H1 (cell line): Measurements from ENCODE around the gene DIPK2A. TPM values are rescaled to one million over a fixed set of nuclear protein-coding genes. Genes with fewer than 3 reads are reported as not detected.

Experiments used
- BRCA1 ChIP-seq: IDR thresholded peaks from 2 replicates; pipeline ENCODE4 v1.6.1; 2012; ENCODE audit warnings: low read depth, low read length, improper control_type of control experiment
- CHD7 ChIP-seq: fragments of 300-600 bp; sonication (generic); IDR thresholded peaks from 2 replicates; pipeline ENCODE4 v1.7.1; 2012; ENCODE audit warnings: low read length, moderate library complexity, mild to moderate bottlenecking, inconsistent platforms; ENCODE audit not compliant: insufficient replicate concordance
- CREB1 ChIP-seq: IDR thresholded peaks from 2 replicates; pipeline ENCODE4 v1.6.1; 2012; ENCODE audit warnings: inconsistent platforms
- RFX5 ChIP-seq: IDR thresholded peaks from 2 replicates; pipeline ENCODE4 v1.6.1; 2011; ENCODE audit warnings: low read depth, low read length, improper control_type of control experiment, borderline replicate concordance
- RXRA ChIP-seq: IDR thresholded peaks from 2 replicates; pipeline ENCODE4 v1.6.1; 2011; ENCODE audit warnings: low read depth, mild to moderate bottlenecking, low read length, moderate library complexity; ENCODE audit not compliant: insufficient read depth
- TEAD4 ChIP-seq: IDR thresholded peaks from 2 replicates; pipeline ENCODE4 v1.6.1; 2012; ENCODE audit warnings: low read depth, low read length, inconsistent platforms, mixed read lengths
- polyA plus RNA-seq, 7 experiments: library from polyadenylated mRNA; depleted of rRNA in 3 of 7; stranded (reverse) in 5 of 7; unstranded in 2 of 7; fragments of >200 nt in 5 of 7; fragments of 200-250 nt in 2 of 7; gene quantifications; 1 replicate in 5 of 7; 2 replicates in 1 of 7; 4 replicates in 1 of 7; pipeline versions ENCODE4 v1.2.1 to v1.2.3, GENCODE V29; 2011 to 2013; ENCODE audit warnings: missing spikeins in 2 of 7, mixed read lengths in 2 of 7
- total RNA-seq: library from RNA; stranded (reverse); fragmentation: NEBNext Ultra II Directional; extraction: Animal tissue kit (Norgen Biotek cat#: 25700); gene quantifications from 2 replicates; pipeline ENCODE4 v1.2.1, GENCODE V29; 2021
- TF ChIP-seq, protein P1 (sequence below): IDR thresholded peaks from 2 replicates; pipeline ENCODE4 v1.6.1; 2012; ENCODE audit warnings: inconsistent platforms
- TF ChIP-seq, protein P2 (sequence below), 3 experiments: IDR thresholded peaks; 1 replicate in 2 of 3; 2 replicates in 1 of 3; pipeline versions ENCODE4 v1.5.1 to v1.6.1; 2011; ENCODE audit warnings: low read length in 3 of 3, mild to moderate bottlenecking in 3 of 3, inconsistent platforms in 2 of 3, low read depth in 1 of 3, moderate library complexity in 1 of 3; ENCODE audit not compliant: insufficient read depth in 1 of 3; ENCODE audit errors: control extremely low read depth in 1 of 3

DIPK2A gene
- total and polyA plus RNA-seq, 2 of the 8 experiments (the other 6 are each of a cell fraction or from before 2014, with no cell fraction given): 18.4 to 28.7 TPM

DNA sequence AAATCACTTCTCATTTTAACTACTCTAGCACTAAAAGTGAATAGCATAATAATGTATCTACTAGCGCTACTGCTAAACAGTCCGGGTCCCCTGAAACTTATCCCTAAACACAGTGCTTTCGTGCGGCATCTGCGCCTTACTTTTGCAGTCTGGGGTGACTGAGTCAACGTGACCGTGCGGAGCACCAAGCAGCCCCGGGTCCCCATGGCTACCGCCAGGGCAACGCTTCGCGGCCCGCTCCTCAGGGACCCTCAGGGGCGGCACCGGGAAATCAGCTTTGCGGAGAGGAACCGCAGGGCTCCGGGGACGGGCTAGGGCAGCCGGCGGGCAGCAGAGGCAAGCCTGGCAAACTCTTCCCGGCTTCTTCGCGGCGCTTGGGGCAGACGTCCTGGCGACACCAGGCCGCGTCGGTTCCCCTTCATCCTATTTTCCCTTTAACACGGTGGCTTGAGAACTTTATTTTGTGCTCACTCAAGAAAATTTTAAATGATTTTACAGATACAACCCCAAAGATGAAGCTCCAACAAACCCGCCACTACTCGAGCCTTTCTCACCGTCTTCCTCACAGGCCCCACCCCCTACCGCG lies 757 bp upstream of the DIPK2A start (continued):
- TF ChIP-seq CHD7 (peak; percentile 41), BRCA1 (no peak), RXRA (no peak), RFX5 (no peak), TEAD4 (no peak), CREB1 (peak; percentile 1; the same call in 1 of the 2 replicates)
- TF ChIP-seq, protein P1, sequence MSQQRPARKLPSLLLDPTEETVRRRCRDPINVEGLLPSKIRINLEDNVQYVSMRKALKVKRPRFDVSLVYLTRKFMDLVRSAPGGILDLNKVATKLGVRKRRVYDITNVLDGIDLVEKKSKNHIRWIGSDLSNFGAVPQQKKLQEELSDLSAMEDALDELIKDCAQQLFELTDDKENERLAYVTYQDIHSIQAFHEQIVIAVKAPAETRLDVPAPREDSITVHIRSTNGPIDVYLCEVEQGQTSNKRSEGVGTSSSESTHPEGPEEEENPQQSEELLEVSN: peak; percentile 27; the same call in 1 of the 2 replicates
- TF ChIP-seq, protein P2, sequence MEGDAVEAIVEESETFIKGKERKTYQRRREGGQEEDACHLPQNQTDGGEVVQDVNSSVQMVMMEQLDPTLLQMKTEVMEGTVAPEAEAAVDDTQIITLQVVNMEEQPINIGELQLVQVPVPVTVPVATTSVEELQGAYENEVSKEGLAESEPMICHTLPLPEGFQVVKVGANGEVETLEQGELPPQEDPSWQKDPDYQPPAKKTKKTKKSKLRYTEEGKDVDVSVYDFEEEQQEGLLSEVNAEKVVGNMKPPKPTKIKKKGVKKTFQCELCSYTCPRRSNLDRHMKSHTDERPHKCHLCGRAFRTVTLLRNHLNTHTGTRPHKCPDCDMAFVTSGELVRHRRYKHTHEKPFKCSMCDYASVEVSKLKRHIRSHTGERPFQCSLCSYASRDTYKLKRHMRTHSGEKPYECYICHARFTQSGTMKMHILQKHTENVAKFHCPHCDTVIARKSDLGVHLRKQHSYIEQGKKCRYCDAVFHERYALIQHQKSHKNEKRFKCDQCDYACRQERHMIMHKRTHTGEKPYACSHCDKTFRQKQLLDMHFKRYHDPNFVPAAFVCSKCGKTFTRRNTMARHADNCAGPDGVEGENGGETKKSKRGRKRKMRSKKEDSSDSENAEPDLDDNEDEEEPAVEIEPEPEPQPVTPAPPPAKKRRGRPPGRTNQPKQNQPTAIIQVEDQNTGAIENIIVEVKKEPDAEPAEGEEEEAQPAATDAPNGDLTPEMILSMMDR (IDR thresholded peaks at IDR 0.05; ENCODE audit: control extremely low read depth in 1 of 3, insufficient read depth in 1 of 3, low read depth in 1 of 3, low read length in 3 of 3): no peak
